HK-2 (cell line): ENCODE measurements around the gene CPNE7.
"Not testable (repeated sequence)": the region's sequence is repeated elsewhere in the genome, so short reads cannot be mapped to it uniquely, and the experiment has no call there.

Source experiments
- DNase-seq: peaks from one replicate; pipeline ENCODE4 v3.0.0-alpha.2; 2018; ENCODE audit not compliant: unreplicated experiment

The CPNE7 gene

GRCh38 chr16:89565506-89566372, 9.8 kb upstream of the CPNE7 start:
- DNase-seq = peak; percentile 88

- no peak for DNase-seq
These were observed 7.6 kb upstream of the CPNE7 start for GRCh38 chr16:89567656-89568594.

- DNase-seq = no peak
These were observed 5.8 kb upstream of the CPNE7 start for GRCh38 chr16:89569506-89570341.

- DNase-seq = no peak
These were observed 5.1 kb upstream of the CPNE7 start for GRCh38 chr16:89570342-89570923.

GRCh38 chr16:89570983-89571598, 4.5 kb upstream of the CPNE7 start:
- DNase-seq = not testable (repeated sequence)

GRCh38 chr16:89571636-89572035, 3.9 kb upstream of the CPNE7 start:
- no peak for DNase-seq

GRCh38 chr16:89572073-89572484, 3.5 kb upstream of the CPNE7 start:
- no peak for DNase-seq

GRCh38 chr16:89572485-89573205, 2.9 kb upstream of the CPNE7 start:
- DNase-seq = no peak

GRCh38 chr16:89573826-89574680, 1.5 kb upstream of the CPNE7 start:
- no peak for DNase-seq

- peak; percentile 55 for DNase-seq
These were observed 794 bp upstream of the CPNE7 start for GRCh38 chr16:89574681-89575246.

GRCh38 chr16:89576153-89577054, 846 bp downstream of the CPNE7 start:
- DNase-seq = no peak

- DNase-seq = no peak
These were observed 1.6 kb downstream of the CPNE7 start for GRCh38 chr16:89577055-89577759.

- DNase-seq = no peak
These were observed 3.8 kb downstream of the CPNE7 start for GRCh38 chr16:89579351-89579750.

- DNase-seq = peak; percentile 94
These were observed 5.6 kb downstream of the CPNE7 start for GRCh38 chr16:89581045-89581695.

- no peak for DNase-seq
These were observed 6.5 kb downstream of the CPNE7 start for GRCh38 chr16:89581861-89582563.

GRCh38 chr16:89582614-89583196, 7.1 kb downstream of the CPNE7 start:
- no peak for DNase-seq
